ENCODE measurements around the gene ANKS3. TPM values are rescaled to one million over a fixed set of nuclear protein-coding genes. Genes with fewer than 3 reads are reported as not detected.

Gene ANKS3
- total and polyA plus RNA-seq, 2 of the 8 experiments (the other 6 are each of a cell fraction or from before 2014, with no cell fraction given) = 15.5 to 23.9 TPM

GRCh38 chr16:4723071-4723767 lies 10.9 kb downstream of the ANKS3 start (continued):
- TF ChIP-seq SUZ12 (IDR thresholded peaks at IDR 0.05; ENCODE audit: low read length) (no peak), TEAD4 (IDR thresholded peaks at IDR 0.05; ENCODE audit: low read depth, low read length) (no peak), CEBPB (IDR thresholded peaks at IDR 0.05; ENCODE audit: low read depth, low read length) (no peak), JUN (IDR thresholded peaks at IDR 0.05; ENCODE audit: low read depth, low read length) (no peak), MAFK (IDR thresholded peaks at IDR 0.05; ENCODE audit: low read depth, low read length) (no peak)

All from H1 (cell line).